Hepatocyte (in vitro differentiated cells): ENCODE data around the gene MBIP. TPM values are rescaled to one million over a fixed set of nuclear protein-coding genes. Genes with fewer than 3 reads are reported as not detected.

Experiments used
- DNase-seq: peaks from one replicate; pipeline ENCODE4 v3.0.0-alpha.2; 2016; ENCODE audit warnings: low spot score
- H2AFZ ChIP-seq: fragments of 200-600 bp; sonication (generic); 2 replicates; pipeline ENCODE4 v1.6.0; 2016; ENCODE audit warnings: antibody characterized with exemption, mild to moderate bottlenecking
- H3K27ac ChIP-seq: fragments of 200-600 bp; sonication (generic); 2 replicates; pipeline ENCODE4 v1.5.1; 2016; ENCODE audit warnings: mild to moderate bottlenecking
- H3K27me3 ChIP-seq: fragments of 200-600 bp; sonication (generic); 2 replicates; pipeline ENCODE4 v1.6.1; 2016
- H3K36me3 ChIP-seq: fragments of 200-600 bp; sonication (generic); replicated peaks from 2 replicates; pipeline ENCODE4 v1.5.1; 2016; ENCODE audit warnings: low read depth; ENCODE audit not compliant: insufficient read depth
- H3K4me1 ChIP-seq: fragments of 200-600 bp; sonication (generic); 2 replicates; pipeline ENCODE4 v1.5.1; 2016; ENCODE audit warnings: mild to moderate bottlenecking, moderate library complexity; ENCODE audit not compliant: insufficient read depth
- H3K4me2 ChIP-seq: fragments of 200-600 bp; sonication (generic); 2 replicates; pipeline ENCODE4 v1.6.0; 2016
- H3K4me3 ChIP-seq: fragments of 200-600 bp; sonication (generic); 2 replicates; pipeline ENCODE4 v1.5.1; 2016; ENCODE audit warnings: mild to moderate bottlenecking
- H3K79me2 ChIP-seq: fragments of 200-600 bp; sonication (generic); 2 replicates; pipeline ENCODE4 v1.6.0; 2017; ENCODE audit warnings: mild to moderate bottlenecking
- H3K9me2 ChIP-seq: fragments of 200-600 bp; sonication (generic); replicated peaks from 2 replicates; pipeline ENCODE4 v1.6.0; 2017; ENCODE audit warnings: mild to moderate bottlenecking; ENCODE audit not compliant: insufficient read depth
- H3K9me3 ChIP-seq: fragments of 200-600 bp; sonication (generic); 2 replicates; pipeline ENCODE4 v1.5.1; 2016; ENCODE audit warnings: low read depth, mild to moderate bottlenecking
- H4K20me1 ChIP-seq: fragments of 200-600 bp; sonication (generic); 2 replicates; pipeline ENCODE4 v1.6.0; 2016; ENCODE audit warnings: mild to moderate bottlenecking; ENCODE audit not compliant: insufficient read depth, poor library complexity, severe bottlenecking
- EZH2 ChIP-seq: fragments of 200-600 bp; sonication (generic); IDR thresholded peaks from 2 replicates; pipeline ENCODE4 v1.6.1; 2016; ENCODE audit warnings: antibody characterized with exemption, mild to moderate bottlenecking, borderline replicate concordance
- EZH2phosphoT487 ChIP-seq: fragments of 200-600 bp; sonication (generic); IDR thresholded peaks from one replicate; pipeline ENCODE4 v1.6.1; 2018; ENCODE audit warnings: antibody characterized with exemption, mild to moderate bottlenecking, low read depth, moderate library complexity; ENCODE audit not compliant: unreplicated experiment, severe bottlenecking
- WGBS: methylation state at CpG from one replicate; pipeline ENCODE4 v1.1.6; 2016; ENCODE audit warnings: low lambda C conversion rate; ENCODE audit errors: missing lambda C conversion rate; 5-methylcytosine and 5-hydroxymethylcytosine counted together
- polyA plus RNA-seq: library from polyadenylated mRNA; unstranded; fragments of >200 nt; fragmentation: Nextera tagmentation; extraction: Ambion mirVana; gene quantifications from 2 replicates; pipeline ENCODE4 v1.2.1, GENCODE V29; 2016
- total RNA-seq: library from RNA; depleted of rRNA; stranded (reverse); fragments of >200 nt; gene quantifications from 2 replicates; pipeline ENCODE4 v1.2.3, GENCODE V29; 2014
- TF ChIP-seq, protein P1 (sequence below): fragments of 200-600 bp; sonication (generic); IDR thresholded peaks from 2 replicates; pipeline ENCODE4 v1.5.1; 2016; ENCODE audit warnings: antibody characterized with exemption, mild to moderate bottlenecking; ENCODE audit not compliant: poor library complexity

The MBIP gene
- total and polyA plus RNA-seq, 2 experiments from 2014 or later: 27.8 to 28.4 TPM

DNA sequence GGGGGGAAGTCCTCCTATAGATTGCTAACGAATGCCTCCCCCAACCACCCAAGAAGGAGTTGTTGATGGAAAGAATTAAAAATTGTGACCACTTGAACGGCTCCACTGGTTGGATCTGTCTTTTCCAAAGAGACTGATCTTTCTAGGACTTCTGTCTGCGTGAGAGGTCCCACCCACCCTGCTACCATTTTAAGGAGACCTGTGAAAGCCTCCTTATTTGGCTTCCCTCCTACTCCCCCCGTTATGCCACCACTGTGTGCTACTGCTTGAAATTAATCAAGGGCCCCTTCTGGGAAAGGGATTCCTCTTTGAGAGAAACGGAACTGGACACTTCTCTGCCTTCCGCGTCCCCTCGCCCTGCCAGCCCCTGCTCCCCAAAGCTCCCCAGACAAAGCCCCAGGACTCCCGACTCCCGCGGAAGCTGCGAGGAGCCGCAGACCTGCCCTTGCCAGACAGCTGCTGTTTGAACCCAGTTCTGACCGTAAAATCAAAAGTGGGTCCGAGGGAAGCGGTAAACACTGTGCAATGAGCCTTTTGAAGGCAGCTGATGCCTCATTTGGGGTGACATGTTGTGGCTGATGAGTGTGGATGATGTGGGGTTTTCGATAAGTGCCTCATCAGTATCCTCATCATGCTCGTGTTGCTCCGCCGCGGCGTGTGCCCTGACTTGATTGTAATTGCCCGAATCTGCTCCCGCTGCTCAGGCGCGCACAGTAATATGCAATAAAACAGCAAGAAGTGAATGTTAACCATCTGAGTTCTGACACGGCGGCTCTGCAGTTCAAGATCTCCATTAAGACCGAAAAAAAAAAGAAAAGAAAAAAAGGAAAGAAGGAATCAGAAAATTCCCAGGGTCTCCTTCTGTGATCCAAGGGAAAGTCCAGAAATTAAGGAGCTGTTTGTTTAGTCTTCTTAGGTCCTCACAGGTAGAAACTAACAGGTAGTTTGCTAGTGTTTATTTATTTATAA, 48.2 kb downstream of the MBIP start:
- WGBS: 88% methylated on average over 29 of the region's 29 CpGs
- Histone ChIP-seq H2AFZ (no peak overlapping the region), H3K79me2 (no peaks in the 10 kb centered on the region), H3K27me3 (peaks cover 3% of the 10 kb centered on the region), H3K4me3 (no peak overlapping the region), H3K9me2 (no peaks in the 10 kb centered on the region), H3K4me1 (no peaks in the 10 kb centered on the region), H3K4me2 (no peak overlapping the region), H3K9me3 (no peaks in the 10 kb centered on the region), H3K27ac (no peak overlapping the region), H3K36me3 (no peaks in the 10 kb centered on the region), H4K20me1 (no peaks in the 10 kb centered on the region)
- DNase-seq: no peak
- TF ChIP-seq EZH2phosphoT487: no peak

DNA sequence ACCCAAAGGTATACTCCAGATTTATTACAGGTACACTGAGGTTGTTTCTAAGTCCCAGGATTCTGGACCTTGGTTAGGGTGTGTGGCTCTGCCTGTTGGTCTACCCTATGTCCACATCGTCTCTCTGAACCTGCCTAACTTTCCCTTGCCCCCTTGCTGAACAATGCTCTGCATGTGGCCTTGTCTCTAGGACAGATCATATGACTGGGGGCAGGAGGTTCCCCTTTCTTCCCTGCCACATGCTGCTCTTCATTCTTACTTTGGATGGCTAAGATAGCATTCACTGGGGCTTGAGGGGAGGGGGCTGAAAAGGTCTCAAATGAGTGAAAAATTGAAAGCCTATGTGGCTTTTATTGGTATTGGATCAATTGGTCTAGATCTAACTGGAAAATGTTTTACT, 49.2 kb downstream of the MBIP start:
- Histone ChIP-seq H3K9me3 (no peaks in the 10 kb centered on the region), H3K27ac (no peak overlapping the region), H3K4me1 (no peaks in the 10 kb centered on the region), H3K79me2 (no peaks in the 10 kb centered on the region), H2AFZ (no peak overlapping the region), H3K4me3 (no peak overlapping the region), H3K36me3 (no peaks in the 10 kb centered on the region), H3K9me2 (no peaks in the 10 kb centered on the region), H4K20me1 (no peaks in the 10 kb centered on the region), H3K27me3 (peaks cover 3% of the 10 kb centered on the region), H3K4me2 (no peak overlapping the region)
- no peak for DNase-seq
- TF ChIP-seq EZH2phosphoT487: no peak
- no peak for TF ChIP-seq EZH2
- TF ChIP-seq, protein P1, sequence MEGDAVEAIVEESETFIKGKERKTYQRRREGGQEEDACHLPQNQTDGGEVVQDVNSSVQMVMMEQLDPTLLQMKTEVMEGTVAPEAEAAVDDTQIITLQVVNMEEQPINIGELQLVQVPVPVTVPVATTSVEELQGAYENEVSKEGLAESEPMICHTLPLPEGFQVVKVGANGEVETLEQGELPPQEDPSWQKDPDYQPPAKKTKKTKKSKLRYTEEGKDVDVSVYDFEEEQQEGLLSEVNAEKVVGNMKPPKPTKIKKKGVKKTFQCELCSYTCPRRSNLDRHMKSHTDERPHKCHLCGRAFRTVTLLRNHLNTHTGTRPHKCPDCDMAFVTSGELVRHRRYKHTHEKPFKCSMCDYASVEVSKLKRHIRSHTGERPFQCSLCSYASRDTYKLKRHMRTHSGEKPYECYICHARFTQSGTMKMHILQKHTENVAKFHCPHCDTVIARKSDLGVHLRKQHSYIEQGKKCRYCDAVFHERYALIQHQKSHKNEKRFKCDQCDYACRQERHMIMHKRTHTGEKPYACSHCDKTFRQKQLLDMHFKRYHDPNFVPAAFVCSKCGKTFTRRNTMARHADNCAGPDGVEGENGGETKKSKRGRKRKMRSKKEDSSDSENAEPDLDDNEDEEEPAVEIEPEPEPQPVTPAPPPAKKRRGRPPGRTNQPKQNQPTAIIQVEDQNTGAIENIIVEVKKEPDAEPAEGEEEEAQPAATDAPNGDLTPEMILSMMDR: no peak
- 36% methylated on average over 1 of the region's 1 CpG for WGBS

DNA sequence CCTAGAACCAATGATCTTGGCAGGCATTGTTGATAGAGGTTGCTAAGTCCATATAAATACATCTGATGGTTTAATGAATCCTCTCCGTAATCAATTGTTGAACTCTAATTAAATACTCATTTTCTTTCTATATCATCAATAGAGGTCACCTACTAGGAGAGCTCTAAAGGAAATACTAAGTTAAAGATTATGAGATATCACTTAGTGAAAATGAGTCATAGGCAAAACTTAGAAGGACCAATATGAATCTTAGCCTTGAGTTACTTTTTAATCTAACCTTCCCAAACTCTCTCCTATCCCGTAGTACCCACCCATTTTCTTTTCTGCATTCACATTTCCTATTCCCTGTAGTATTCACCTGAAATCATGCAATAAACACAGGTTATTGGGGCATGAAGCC, 50.2 kb downstream of the MBIP start:
- Histone ChIP-seq H3K36me3 (no peaks in the 10 kb centered on the region), H3K27me3 (no peaks in the 10 kb centered on the region), H3K4me3 (no peak overlapping the region), H3K4me2 (no peak overlapping the region), H3K79me2 (no peaks in the 10 kb centered on the region), H2AFZ (no peak overlapping the region), H4K20me1 (no peaks in the 10 kb centered on the region), H3K9me2 (no peaks in the 10 kb centered on the region), H3K27ac (no peak overlapping the region), H3K4me1 (no peaks in the 10 kb centered on the region), H3K9me3 (no peaks in the 10 kb centered on the region)
- DNase-seq: no peak
- TF ChIP-seq EZH2phosphoT487 (no peak), EZH2 (no peak)
- TF ChIP-seq, protein P1: no peak
- 89% methylated on average over 2 of the region's 2 CpGs for WGBS

DNA sequence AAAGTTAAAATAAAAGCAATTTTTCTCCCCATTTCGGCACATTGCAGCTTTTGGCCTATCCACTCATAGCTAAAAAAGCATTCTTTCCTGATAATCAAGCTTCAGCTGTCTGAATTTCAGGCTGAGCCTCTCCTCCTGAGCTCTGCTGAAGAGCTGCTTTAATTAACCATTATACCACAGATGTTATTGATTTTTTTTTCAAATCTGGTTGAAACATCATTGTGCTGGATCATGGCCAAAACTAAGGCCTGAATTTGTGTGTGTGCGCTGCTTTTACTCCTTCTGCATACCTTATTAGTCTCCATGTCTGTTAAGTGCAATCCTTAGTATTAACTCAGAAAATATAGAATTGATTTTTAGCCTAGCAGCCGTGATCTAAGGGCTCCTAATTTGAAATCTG, 52.3 kb downstream of the MBIP start:
- H3K27me3 ChIP-seq: no peaks in the 10 kb centered on the region
- DNase-seq: no peak
- no peaks in the 10 kb centered on the region for H3K9me2 ChIP-seq
- no peaks in the 10 kb centered on the region for H4K20me1 ChIP-seq
- no peaks in the 10 kb centered on the region for H3K79me2 ChIP-seq
- no peak overlapping the region for H3K27ac ChIP-seq
- TF ChIP-seq EZH2phosphoT487: no peak
- TF ChIP-seq EZH2: no peak
- TF ChIP-seq, protein P1: no peak
- no peaks in the 10 kb centered on the region for H3K4me1 ChIP-seq
- no peaks in the 10 kb centered on the region for H3K9me3 ChIP-seq
- no peak overlapping the region for H2AFZ ChIP-seq
- H3K36me3 ChIP-seq: no peaks in the 10 kb centered on the region
- 93% methylated on average over 3 of the region's 3 CpGs for WGBS
- no peak overlapping the region for H3K4me3 ChIP-seq
- H3K4me2 ChIP-seq: no peak overlapping the region
